Measurements from ENCODE around the gene EPB41L1. TPM values are rescaled to one million over a fixed set of nuclear protein-coding genes. Genes with fewer than 3 reads are reported as not detected.

Gene EPB41L1
- total RNA-seq, 1 donor from 2014 or later: 32.7 TPM

DNA sequence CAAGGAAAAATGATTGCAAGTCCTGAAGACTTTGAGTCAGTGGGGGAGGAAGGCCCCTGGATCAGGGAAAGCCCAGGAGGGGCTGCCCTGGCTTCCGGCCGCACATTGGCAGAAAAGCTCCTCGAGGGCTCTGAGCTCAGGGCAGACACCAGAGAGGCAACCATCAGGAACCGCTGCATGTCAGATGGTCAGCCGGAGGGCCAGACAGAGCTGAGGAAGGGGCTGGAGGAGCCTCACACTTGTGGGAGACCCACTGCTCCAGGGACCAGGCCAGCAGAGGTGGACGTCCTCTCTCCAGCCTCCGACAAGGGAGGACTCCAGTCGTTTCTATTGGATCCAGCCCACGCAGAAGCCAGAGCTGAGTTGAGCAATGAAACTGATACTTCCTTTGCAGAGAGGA is 51.5 kb downstream of the EPB41L1 start:
- Histone ChIP-seq H3K9ac (no peak overlapping the region), H3K79me2 (ENCODE audit: low read depth) (no peaks in the 10 kb centered on the region), H3K27me3 (no peaks in the 10 kb centered on the region), H3K9me3 (ENCODE audit: low read depth) (no peaks in the 10 kb centered on the region), H2AFZ (replicated peaks) (no peak overlapping the region), H3F3A (ENCODE audit: low read depth) (no peaks in the 10 kb centered on the region), H3K4me2 (no peak overlapping the region), H4K20me1 (ENCODE audit: low read depth) (no peaks in the 10 kb centered on the region), H3K4me3 (no peak overlapping the region), H3K27ac (no peak overlapping the region), H3K4me1 (no peaks in the 10 kb centered on the region), H3K36me3 (no peaks in the 10 kb centered on the region)
- Mint-ChIP-seq H3K4me1 (peaks cover 4% of the 10 kb centered on the region), H3K27ac (no peak overlapping the region), H3K27me3 (ENCODE audit: insufficient read depth, low read depth) (peaks cover 5% of the 10 kb centered on the region), H3K36me3 (peaks cover 9% of the 10 kb centered on the region), H3K4me3 (no peak overlapping the region), H3K9me3 (no peaks in the 10 kb centered on the region)
- no peak for DNase-seq (ENCODE audit: low spot score)
- TF ChIP-seq EZH2 (IDR thresholded peaks at IDR 0.05): no peak
- TF ChIP-seq EZH2phosphoT487 (IDR thresholded peaks at IDR 0.05): no peak
- TF ChIP-seq, protein P1, sequence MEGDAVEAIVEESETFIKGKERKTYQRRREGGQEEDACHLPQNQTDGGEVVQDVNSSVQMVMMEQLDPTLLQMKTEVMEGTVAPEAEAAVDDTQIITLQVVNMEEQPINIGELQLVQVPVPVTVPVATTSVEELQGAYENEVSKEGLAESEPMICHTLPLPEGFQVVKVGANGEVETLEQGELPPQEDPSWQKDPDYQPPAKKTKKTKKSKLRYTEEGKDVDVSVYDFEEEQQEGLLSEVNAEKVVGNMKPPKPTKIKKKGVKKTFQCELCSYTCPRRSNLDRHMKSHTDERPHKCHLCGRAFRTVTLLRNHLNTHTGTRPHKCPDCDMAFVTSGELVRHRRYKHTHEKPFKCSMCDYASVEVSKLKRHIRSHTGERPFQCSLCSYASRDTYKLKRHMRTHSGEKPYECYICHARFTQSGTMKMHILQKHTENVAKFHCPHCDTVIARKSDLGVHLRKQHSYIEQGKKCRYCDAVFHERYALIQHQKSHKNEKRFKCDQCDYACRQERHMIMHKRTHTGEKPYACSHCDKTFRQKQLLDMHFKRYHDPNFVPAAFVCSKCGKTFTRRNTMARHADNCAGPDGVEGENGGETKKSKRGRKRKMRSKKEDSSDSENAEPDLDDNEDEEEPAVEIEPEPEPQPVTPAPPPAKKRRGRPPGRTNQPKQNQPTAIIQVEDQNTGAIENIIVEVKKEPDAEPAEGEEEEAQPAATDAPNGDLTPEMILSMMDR (IDR thresholded peaks at IDR 0.05): no peak

DNA sequence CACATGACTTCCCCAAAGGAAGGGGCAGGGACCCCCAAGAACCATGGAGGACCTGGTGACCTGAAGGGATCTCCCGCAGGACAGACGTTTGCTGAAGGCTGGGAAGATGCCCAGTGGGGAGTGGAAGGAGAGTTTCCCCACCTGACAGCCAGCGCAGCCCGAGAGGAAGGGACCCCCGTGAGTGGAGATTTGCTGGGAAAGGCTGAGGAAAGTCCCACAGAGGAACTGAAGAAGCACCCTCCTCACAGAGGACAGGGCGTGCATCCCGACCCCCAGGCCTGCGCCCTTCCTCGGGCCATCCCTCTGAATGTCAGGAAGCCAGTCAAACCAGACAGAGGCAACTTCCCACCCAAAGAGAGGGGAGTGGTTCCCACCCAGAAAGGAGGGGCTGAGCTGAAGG is 52.1 kb downstream of the EPB41L1 start:
- Histone ChIP-seq H2AFZ (replicated peaks) (no peak overlapping the region), H3K9ac (no peak overlapping the region), H3K36me3 (no peaks in the 10 kb centered on the region), H3F3A (ENCODE audit: low read depth) (no peaks in the 10 kb centered on the region), H3K27me3 (no peaks in the 10 kb centered on the region), H3K27ac (no peak overlapping the region), H3K4me1 (no peaks in the 10 kb centered on the region), H3K4me3 (no peak overlapping the region), H3K9me3 (ENCODE audit: low read depth) (no peaks in the 10 kb centered on the region), H3K4me2 (no peak overlapping the region), H3K79me2 (ENCODE audit: low read depth) (no peaks in the 10 kb centered on the region), H4K20me1 (ENCODE audit: low read depth) (no peaks in the 10 kb centered on the region)
- peaks cover 5% of the 10 kb centered on the region for H3K27me3 Mint-ChIP-seq (ENCODE audit: insufficient read depth, low read depth)
- TF ChIP-seq EZH2 (IDR thresholded peaks at IDR 0.05): no peak
- TF ChIP-seq, protein P1 (IDR thresholded peaks at IDR 0.05): no peak
- no peak for TF ChIP-seq EZH2phosphoT487 (IDR thresholded peaks at IDR 0.05)
- peaks cover 9% of the 10 kb centered on the region for H3K36me3 Mint-ChIP-seq
- no peak for DNase-seq (ENCODE audit: low spot score)
- peaks cover 4% of the 10 kb centered on the region for H3K4me1 Mint-ChIP-seq
- H3K27ac Mint-ChIP-seq: no peak overlapping the region
- no peak overlapping the region for H3K4me3 Mint-ChIP-seq
- H3K9me3 Mint-ChIP-seq: no peaks in the 10 kb centered on the region

DNA sequence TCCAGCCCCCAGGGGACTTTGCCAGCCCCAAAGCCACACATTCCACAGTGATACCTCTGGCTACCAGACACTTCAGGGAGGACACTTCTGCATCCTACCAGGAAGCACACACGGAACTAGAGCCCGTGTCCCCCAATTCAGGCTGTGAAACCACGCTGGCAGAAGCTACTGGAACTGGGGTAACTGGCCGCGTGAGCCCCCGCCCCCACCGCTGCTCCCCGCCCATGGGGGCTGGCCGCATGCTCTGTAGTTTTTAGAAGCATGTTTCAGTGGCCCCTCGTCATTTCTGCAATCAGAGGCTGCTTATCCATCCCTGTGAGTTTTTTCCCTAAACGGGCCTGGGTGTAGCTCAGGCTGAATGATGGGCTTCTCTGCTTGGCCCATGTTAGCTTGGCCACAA is 53.1 kb downstream of the EPB41L1 start:
- Mint-ChIP-seq H3K27ac (no peak overlapping the region), H3K27me3 (ENCODE audit: insufficient read depth, low read depth) (peaks cover 7% of the 10 kb centered on the region), H3K9me3 (no peaks in the 10 kb centered on the region), H3K4me3 (no peak overlapping the region), H3K36me3 (peaks cover 9% of the 10 kb centered on the region), H3K4me1 (peaks cover 4% of the 10 kb centered on the region)
- Histone ChIP-seq H2AFZ (replicated peaks) (no peak overlapping the region), H3K27ac (no peak overlapping the region), H3K4me1 (no peaks in the 10 kb centered on the region), H3F3A (ENCODE audit: low read depth) (no peaks in the 10 kb centered on the region), H3K27me3 (no peaks in the 10 kb centered on the region), H4K20me1 (ENCODE audit: low read depth) (no peaks in the 10 kb centered on the region), H3K4me2 (no peak overlapping the region), H3K4me3 (no peak overlapping the region), H3K9ac (no peak overlapping the region), H3K9me3 (ENCODE audit: low read depth) (no peaks in the 10 kb centered on the region), H3K36me3 (no peaks in the 10 kb centered on the region), H3K79me2 (ENCODE audit: low read depth) (no peaks in the 10 kb centered on the region)
- no peak for DNase-seq (ENCODE audit: low spot score)
- TF ChIP-seq, protein P1 (IDR thresholded peaks at IDR 0.05): no peak
- TF ChIP-seq EZH2phosphoT487 (IDR thresholded peaks at IDR 0.05) (no peak), EZH2 (IDR thresholded peaks at IDR 0.05) (no peak)
